GM12892 (cell line): ENCODE results near the gene WASF3.

Experiments used
- POLR2AphosphoS5 ChIP-seq: IDR thresholded peaks from 2 replicates; pipeline ENCODE4 v1.6.1; 2011; ENCODE audit warnings: low read depth, low read length, control low read depth
- TAF1 ChIP-seq: IDR thresholded peaks from 2 replicates; pipeline ENCODE4 v1.6.1; 2011; ENCODE audit warnings: low read depth, mild to moderate bottlenecking, control low read depth, low read length, borderline replicate concordance

DNA sequence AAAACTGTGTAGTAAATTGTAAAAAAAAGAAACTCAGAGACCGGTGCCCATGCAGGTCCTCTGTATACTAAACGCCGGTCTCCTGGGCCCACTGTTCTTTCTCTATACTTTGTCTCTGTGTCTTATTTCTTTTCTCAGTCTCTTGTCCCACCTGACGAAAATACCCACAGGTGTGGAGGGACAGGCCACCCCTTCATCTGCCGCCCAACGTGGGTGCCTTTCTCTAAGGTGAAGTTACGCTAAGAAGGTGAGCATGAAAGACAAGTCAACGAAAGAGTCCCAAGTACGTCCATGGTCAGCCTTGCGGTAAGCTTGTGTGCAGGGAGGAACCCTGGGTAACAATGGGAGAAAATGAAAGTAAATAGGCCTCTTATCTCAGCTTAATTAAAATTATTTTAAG lies 48.0 kb upstream of the WASF3 start:
- no peak for TF ChIP-seq TAF1
- TF ChIP-seq POLR2AphosphoS5: no peak
